Smooth muscle cell (in vitro differentiated cells): ENCODE results near the gene FBXO15. TPM values are rescaled to one million over a fixed set of nuclear protein-coding genes. Genes with fewer than 3 reads are reported as not detected.

Source experiments
- DNase-seq: peaks from one replicate; lab custom pipeline; 2025; ENCODE audit not compliant: unreplicated experiment; lab: John Stamatoyannopoulos, UW
- H2AFZ ChIP-seq: fragments of 200-600 bp; sonication (generic); 2 replicates; pipeline ENCODE4 v1.6.0; 2016; ENCODE audit warnings: antibody characterized with exemption, low read depth, mild to moderate bottlenecking
- H3F3A ChIP-seq: fragments of 200-600 bp; sonication (generic); 2 replicates; pipeline ENCODE4 v1.6.0; 2017; ENCODE audit warnings: antibody characterized with exemption, low read depth
- H3K27ac ChIP-seq: fragments of 200-600 bp; sonication (generic); 2 replicates; pipeline ENCODE4 v1.5.1; 2016; ENCODE audit warnings: low read depth, mild to moderate bottlenecking
- H3K27me3 ChIP-seq: fragments of 200-600 bp; sonication (generic); 2 replicates; pipeline ENCODE4 v1.6.1; 2016; ENCODE audit warnings: low read depth, mild to moderate bottlenecking
- H3K36me3 ChIP-seq: fragments of 200-600 bp; sonication (generic); 2 replicates; pipeline ENCODE4 v1.5.1; 2016; ENCODE audit warnings: low read depth
- H3K4me1 ChIP-seq: fragments of 200-600 bp; sonication (generic); 2 replicates; pipeline ENCODE4 v1.5.1; 2016; ENCODE audit warnings: low read depth
- H3K4me2 ChIP-seq: fragments of 200-600 bp; sonication (generic); 2 replicates; pipeline ENCODE4 v1.6.0; 2016; ENCODE audit warnings: mild to moderate bottlenecking
- H3K4me3 ChIP-seq: fragments of 200-600 bp; sonication (generic); 2 replicates; pipeline ENCODE4 v1.5.1; 2016; ENCODE audit warnings: mild to moderate bottlenecking
- H3K79me2 ChIP-seq: fragments of 200-600 bp; sonication (generic); 2 replicates; pipeline ENCODE4 v1.6.0; 2016; ENCODE audit warnings: low read depth, mild to moderate bottlenecking
- H3K9ac ChIP-seq: fragments of 200-600 bp; sonication (generic); 2 replicates; pipeline ENCODE4 v1.6.0; 2016; ENCODE audit warnings: low read depth
- H3K9me3 ChIP-seq: fragments of 200-600 bp; sonication (generic); replicated peaks from 2 replicates; pipeline ENCODE4 v1.5.1; 2016; ENCODE audit warnings: low read depth
- H4K20me1 ChIP-seq: fragments of 200-600 bp; sonication (generic); 2 replicates; pipeline ENCODE4 v1.6.0; 2016; ENCODE audit warnings: low read depth
- CTCF ChIP-seq: fragments of 200-600 bp; sonication (generic); IDR thresholded peaks from 2 replicates; pipeline ENCODE4 v1.5.1; 2017; ENCODE audit warnings: borderline replicate concordance, mild to moderate bottlenecking, antibody characterized with exemption; ENCODE audit not compliant: insufficient read depth, poor library complexity, severe bottlenecking
- WGBS: methylation state at CpG from one replicate; pipeline ENCODE4 v1.1.7; 2016; ENCODE audit warnings: low lambda C conversion rate; 5-methylcytosine and 5-hydroxymethylcytosine counted together
- polyA plus RNA-seq: library from polyadenylated mRNA; unstranded; fragments of >200 nt; fragmentation: Nextera tagmentation; extraction: Ambion mirVana; gene quantifications from 2 replicates; pipeline ENCODE4 v1.2.1, GENCODE V29; 2016
- total RNA-seq: library from RNA; depleted of rRNA; stranded (reverse); fragments of >200 nt; gene quantifications from 2 replicates; pipeline ENCODE4 v1.2.3, GENCODE V29; 2014

The FBXO15 gene
- total and polyA plus RNA-seq, 2 experiments from 2014 or later = 2.2 to 7.8 TPM

DNA sequence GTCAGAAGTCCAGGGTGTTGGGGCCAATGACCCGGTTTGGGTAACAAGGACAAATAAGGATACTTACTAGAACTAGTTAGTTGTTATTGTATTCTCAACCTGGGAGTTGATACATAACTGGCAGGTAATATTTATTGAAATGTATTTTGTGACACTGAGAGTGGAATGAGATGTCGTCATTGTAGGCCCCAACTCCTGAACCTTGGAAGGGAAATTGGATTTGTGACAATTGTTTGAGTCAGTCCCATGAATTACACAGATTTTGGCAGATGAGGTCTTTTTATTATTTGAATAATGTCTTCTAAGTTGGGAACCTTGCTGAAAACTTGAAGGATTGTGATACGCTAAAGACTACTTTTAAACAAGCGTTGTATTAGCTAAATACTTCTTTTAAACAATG, 5.7 kb upstream of the FBXO15 start:
- H3F3A ChIP-seq = no peaks in the 10 kb centered on the region
- peaks cover 35% of the 10 kb centered on the region for H3K79me2 ChIP-seq
- H2AFZ ChIP-seq = no peak overlapping the region
- H3K27me3 ChIP-seq = no peaks in the 10 kb centered on the region
- H3K4me3 ChIP-seq = no peak overlapping the region
- no peak for TF ChIP-seq CTCF
- H3K9me3 ChIP-seq = no peaks in the 10 kb centered on the region
- H3K36me3 ChIP-seq = peaks cover 19% of the 10 kb centered on the region
- no peak overlapping the region for H3K4me2 ChIP-seq
- peaks cover 10% of the 10 kb centered on the region for H3K4me1 ChIP-seq
- DNase-seq = no peak
- 95% methylated on average over 4 of the region's 4 CpGs for WGBS
- peaks cover 10% of the 10 kb centered on the region for H4K20me1 ChIP-seq
- H3K27ac ChIP-seq = no peak overlapping the region
- H3K9ac ChIP-seq = no peak overlapping the region

DNA sequence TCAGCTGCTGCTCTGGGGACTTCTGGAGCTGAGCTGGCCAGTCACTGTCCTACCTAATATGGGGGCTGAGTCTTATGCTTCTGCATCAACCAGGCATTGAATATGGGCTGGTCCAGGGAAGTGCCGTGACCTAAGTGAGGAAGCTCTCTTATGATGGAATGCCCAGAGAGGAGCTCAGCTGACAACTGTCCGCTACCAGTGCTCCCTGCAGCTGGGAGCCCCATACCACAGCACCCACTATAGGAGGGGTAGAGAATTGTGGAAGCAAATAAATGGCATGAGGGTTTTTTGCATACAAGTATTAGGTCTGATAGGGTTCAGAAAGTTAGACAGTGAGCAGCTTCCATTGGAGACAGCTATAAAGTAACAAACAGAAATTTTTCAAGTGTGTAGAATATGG, 5.2 kb upstream of the FBXO15 start:
- TF ChIP-seq CTCF = no peak
- peaks cover 19% of the 10 kb centered on the region for H3K36me3 ChIP-seq
- H3K27ac ChIP-seq = no peak overlapping the region
- no peak for DNase-seq
- peaks cover 10% of the 10 kb centered on the region for H3K4me1 ChIP-seq
- no peak overlapping the region for H3K4me2 ChIP-seq
- no peaks in the 10 kb centered on the region for H3F3A ChIP-seq
- H4K20me1 ChIP-seq = peaks cover 10% of the 10 kb centered on the region
- 100% methylated on average over 2 of the region's 2 CpGs for WGBS
- H3K79me2 ChIP-seq = peaks cover 35% of the 10 kb centered on the region
- no peak overlapping the region for H2AFZ ChIP-seq
- no peaks in the 10 kb centered on the region for H3K27me3 ChIP-seq
- H3K9me3 ChIP-seq = no peaks in the 10 kb centered on the region
- H3K9ac ChIP-seq = no peak overlapping the region
- H3K4me3 ChIP-seq = no peak overlapping the region

- Histone ChIP-seq H3F3A (peaks cover 1% of the 10 kb centered on the region), H3K9me3 (no peaks in the 10 kb centered on the region), H3K36me3 (peaks cover 17% of the 10 kb centered on the region), H2AFZ (no peak overlapping the region), H3K4me2 (no peak overlapping the region), H3K27ac (no peak overlapping the region), H3K4me3 (no peak overlapping the region), H3K4me1 (peaks cover 10% of the 10 kb centered on the region), H3K27me3 (no peaks in the 10 kb centered on the region), H3K9ac (no peak overlapping the region), H4K20me1 (peaks cover 10% of the 10 kb centered on the region), H3K79me2 (peaks cover 35% of the 10 kb centered on the region)
- WGBS = 94% methylated on average over 6 of the region's 6 CpGs
- no peak for TF ChIP-seq CTCF
- DNase-seq = no peak
These were observed 4.6 kb upstream of the FBXO15 start for GRCh38 chr18:74152270-74152669.

- Histone ChIP-seq H3K9ac (no peak overlapping the region), H3K27ac (no peak overlapping the region)
These were observed 2.2 kb upstream of the FBXO15 start for GRCh38 chr18:74149878-74150277.

More at GRCh38 chr18:74149878-74150277, 2.2 kb upstream of the FBXO15 start:
- DNase-seq = no peak
- Histone ChIP-seq H3F3A (peaks cover 4% of the 10 kb centered on the region), H3K36me3 (no peaks in the 10 kb centered on the region), H3K4me3 (peak overlapping the region; percentile 67), H3K4me2 (peak overlapping the region; percentile 89), H2AFZ (no peak overlapping the region), H4K20me1 (peaks cover 9% of the 10 kb centered on the region), H3K9me3 (no peaks in the 10 kb centered on the region), H3K27me3 (no peaks in the 10 kb centered on the region), H3K4me1 (peaks cover 10% of the 10 kb centered on the region), H3K79me2 (peaks cover 35% of the 10 kb centered on the region)
- 90% methylated on average over 5 of the region's 5 CpGs for WGBS
- no peak for TF ChIP-seq CTCF
